ENCODE data around the gene PI4K2A.
"Not testable (repeated sequence)": the region's sequence is repeated elsewhere in the genome, so short reads cannot be mapped to it uniquely, and the experiment has no call there.

The PI4K2A gene

DNA sequence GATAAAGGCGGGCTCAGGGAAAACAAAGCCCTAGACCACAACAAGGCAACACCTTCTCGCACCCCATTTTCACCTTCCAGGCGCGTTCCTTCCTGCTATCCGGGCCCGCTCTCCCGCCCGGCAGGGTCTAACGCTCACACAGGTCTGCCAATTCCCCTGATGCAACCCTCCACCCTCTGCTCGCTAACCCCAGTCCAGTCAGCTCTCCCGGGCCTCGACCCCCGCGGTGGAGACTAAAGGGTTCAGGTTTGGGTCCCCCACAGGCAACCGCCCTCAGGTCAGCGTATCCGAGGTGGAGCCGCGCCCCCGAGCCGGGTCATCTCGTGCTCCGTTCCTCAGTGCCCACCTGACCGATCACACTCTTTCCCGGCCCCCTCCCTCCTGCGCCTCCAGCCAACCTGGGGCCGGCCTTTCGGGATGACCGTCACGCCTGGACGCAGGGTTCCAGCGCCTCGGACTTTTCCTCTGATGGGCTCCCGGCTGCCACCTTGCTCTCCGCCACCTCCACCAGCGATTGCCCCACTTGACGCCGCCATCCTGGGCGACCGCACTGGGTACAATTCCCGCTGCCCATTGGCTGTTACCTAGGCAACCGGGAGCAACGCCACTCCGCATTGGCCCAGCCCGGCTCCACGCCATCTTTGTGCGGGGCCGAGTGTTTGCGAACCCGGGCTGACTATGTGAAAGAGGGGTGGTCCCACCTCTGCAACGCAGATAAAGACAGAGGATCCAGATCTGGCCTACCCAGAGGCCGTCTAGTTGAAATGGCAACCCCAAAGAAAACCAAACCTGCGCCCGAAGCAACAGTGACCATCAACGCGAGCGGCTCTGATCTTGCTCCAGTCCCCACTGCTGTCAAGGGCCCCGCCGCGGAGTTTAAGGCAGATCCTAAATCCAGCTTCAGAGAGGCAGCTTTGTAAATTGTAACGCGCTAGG is 7.3 kb upstream of the PI4K2A start, which contains the start of gene MORN4:
MORN4 (minus strand) TSS at position 552 of the 936 bp plus-strand sequence. CDS start 13,847 bp downstream, outside the sequence.
- peak; percentile 88 for DNase-seq

DNA sequence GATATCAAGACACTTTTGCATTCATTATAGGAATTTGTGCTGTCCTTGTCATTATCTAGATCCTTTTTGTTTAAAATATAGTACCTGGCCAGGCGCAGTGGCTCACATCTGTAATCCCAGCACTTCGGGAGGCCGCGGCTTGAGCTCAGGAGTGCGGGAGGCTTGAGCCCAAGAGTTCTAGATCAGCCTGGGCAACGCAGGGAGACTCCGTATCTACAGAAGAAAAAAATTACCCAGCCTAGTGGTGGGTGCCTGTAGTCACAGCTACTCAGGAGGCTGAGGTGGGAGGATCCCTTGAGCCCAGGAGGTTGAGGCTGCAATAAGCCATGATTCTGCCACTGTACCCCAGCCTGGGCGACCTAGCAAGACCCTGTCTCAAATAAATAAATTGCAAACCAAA is 6.5 kb upstream of the PI4K2A start:
- no peak for DNase-seq

DNA sequence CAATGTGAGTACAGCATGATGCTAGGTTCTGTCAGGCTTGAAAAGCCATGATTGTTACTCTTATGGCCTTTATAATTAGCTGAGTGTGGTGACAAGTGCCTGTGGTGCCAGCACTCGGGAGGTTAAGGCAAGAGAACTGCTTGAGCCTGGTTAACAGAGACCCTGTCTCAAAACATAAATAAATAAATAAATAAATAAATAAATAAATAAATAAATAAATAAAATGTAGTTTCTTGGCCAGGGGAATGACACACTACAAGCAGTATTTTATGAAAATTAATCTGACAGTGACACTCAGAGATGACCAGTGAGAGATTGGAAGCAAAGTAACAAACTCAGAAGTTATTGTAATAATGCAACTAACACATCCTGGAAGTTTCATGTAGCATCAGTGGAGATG is 4.9 kb upstream of the PI4K2A start:
- DNase-seq = no peak

DNA sequence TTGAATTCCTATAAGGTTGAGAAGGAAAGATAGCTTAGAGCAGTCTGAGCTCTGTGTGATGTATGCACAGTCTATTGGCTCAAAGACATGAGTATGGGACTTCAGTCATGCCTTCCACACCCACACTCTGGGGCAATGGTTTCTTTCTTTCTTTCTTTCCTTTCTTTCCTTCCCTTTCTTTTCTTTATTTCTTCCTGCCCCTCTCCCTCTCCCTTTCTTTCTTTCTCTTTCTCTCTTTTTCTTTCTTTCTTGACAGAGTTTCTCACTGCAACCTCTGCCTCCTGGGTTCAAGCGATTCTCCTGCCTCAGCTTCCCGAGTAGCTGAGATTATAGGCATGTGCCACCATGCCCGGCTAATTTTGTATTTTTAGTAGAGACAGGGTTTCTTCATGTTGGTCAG is 1.4 kb upstream of the PI4K2A start:
- not testable (repeated sequence) for DNase-seq

DNA sequence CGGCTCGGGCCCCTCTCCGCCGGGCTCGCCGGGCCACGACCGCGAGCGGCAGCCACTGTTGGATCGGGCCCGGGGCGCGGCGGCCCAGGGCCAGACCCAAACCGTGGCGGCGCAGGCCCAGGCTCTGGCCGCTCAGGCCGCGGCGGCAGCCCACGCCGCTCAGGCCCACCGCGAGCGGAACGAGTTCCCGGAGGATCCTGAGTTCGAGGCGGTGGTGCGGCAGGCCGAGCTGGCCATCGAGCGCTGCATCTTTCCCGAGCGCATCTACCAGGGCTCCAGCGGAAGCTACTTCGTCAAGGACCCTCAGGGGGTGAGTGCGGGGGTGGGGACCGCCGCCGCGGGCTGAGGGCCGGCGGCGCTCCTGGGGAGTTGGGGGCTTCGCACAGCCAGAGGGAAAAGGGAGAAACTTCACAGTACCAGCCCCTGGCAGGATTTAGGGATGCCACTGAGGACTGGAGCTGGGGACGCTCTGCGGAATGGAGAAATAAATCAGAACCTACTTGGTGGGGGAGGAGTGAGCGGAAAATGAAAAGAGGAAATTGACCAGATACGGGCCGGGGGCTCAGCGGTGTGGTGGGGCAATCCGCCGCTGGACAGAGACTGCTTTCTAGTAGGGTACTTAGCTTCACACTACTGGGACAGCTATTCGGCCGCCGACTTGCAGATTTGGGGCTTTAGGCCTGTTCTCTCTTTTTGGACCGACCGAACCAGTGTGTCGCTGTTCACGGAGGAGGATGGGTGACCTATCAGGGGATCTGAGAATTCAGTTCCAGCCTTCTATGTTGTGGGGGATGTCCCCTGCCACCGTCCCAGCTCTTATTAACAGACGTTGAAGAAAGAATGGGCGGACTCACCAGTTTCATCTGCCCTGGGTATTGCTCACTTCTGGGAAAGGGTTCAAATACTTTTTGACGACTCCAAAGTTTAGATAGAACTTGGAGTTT is 669 bp downstream of the PI4K2A start:
- peak; percentile 22 for DNase-seq

DNA sequence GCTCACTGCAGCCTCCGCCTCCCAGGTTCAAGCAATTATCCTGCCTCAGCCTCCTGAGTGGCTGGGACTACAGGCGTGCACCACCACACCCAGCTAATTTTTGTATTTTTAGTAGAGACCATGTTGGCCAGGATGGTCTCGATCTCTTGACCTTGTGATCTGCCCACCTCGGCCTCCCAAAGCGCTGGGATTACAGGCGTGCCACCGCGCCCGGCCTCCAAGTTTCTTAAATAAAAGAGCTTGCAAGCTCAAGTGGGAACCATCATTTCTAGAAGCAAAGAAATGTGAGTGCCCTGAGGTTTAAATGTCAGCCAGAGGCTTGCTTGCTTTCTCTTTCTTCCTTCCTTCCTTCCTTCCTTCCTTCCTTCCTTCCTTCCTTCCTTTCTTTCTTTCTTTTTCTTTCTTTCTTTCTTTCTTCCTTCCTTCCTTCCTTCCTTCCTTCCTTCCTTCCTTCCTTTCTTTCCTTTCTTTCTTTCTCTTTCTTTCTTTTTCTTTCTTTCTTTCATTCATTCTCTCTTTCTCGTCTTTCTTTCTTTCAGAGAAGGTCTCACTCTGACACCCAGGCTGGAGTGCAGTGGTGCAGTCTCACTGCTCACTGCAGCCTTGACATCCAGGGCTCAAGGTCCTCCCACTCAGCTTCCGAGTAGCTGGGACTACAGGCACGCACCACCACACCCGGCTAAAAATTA is 2.1 kb downstream of the PI4K2A start:
- not testable (repeated sequence) for DNase-seq

DNA sequence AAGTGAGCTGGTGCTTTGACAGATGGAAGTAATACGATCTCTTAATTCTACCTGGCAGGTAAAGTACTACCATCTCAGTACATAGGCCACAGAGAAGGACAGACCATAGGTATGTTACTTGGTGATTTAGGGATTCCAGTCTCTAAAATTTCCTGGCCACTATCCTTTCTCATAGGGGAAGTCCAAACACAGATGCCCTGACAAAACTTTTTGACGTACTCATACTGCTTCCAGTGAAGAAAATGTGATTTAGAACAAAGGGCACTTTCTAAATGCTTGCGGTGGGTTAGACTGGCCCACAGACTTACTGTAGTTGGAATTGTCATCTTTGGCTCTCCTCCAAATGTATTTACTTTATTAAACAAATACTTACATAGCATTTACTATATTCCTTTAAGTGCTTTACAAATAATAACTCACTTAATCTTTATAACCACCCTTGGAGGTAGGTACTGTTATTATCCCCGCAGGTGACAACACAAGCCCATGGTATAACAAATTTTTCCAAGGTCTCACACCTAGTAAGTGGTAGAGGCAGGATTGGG is 3.0 kb downstream of the PI4K2A start:
- no peak for DNase-seq

DNA sequence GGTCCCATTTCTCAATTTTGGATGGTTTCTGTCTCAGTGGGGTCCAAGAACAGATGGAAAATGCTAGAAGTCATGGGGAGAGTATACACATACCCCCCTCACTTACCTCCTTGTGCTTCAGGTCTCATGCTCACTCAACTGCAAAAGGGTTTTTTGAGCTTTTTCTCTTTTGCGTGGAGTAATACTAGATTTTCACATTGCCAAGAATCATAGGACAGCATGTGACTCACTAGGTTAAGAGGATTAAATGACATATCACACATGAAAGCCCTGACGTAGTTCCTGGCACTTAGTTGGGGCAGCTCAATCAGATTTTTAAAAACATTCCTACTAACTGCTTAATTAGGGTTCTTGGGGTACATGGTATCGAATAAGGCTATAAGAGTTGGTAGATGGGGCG is 4.5 kb downstream of the PI4K2A start:
- DNase-seq = no peak

DNA sequence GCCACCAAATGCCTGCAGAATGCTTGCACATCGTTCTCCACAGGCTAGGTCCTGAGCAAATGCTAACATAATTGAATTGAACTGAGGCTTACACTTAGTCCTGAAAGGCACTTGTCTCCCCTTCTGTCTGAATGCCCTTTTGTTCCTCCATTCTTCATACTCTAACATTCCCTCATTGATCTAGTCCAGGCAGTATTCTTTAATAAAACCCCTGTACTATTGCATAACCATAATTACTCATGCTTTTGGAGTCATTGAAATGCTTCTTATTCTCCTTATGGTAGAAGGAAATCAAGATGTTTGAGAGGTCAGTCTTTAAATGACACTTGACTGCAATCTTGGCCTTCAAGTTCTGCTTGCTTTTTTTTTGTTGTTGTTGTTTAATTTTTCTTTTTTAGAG is 7.1 kb downstream of the PI4K2A start:
- no peak for DNase-seq

DNA sequence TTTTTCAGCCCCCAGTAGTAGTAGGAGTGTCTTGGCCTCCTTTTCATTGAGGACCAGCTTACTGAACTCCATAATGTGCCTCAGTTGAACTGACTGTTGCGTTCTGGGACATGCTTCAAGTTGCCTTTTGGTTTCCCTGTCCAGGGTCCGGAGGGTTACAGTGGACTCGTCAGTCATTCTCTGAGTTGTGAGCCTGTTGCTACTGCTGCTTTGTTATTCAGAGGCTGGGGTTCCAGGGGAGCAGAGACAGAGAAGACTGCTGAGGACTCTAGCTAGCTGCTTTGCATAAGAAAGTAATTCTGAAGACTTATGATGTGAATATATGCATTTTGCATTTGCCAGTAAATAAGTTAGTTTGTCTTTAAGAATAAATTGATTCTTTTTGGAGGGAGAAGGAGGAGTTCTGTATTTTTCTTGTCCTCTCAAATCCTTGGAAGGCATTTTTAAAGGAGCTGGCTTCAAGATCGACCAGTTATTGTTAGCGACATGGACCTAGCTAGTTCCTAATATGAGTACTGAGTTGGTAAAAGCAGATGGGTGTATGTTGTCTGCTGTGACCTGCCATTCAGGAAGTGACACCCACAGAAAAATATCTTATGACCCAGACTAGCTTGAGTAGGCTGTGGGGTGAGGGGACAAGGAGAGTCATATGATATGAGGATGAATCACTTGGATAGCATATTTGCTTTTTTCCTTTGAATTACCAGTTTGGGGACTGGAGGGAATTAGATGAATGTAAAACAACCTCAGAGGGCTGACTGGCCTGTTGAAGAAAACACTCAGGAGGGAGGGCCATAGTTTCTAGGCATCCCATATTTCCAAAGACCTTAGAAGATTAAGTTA is 8.3 kb downstream of the PI4K2A start:
- DNase-seq = peak; percentile 19

DNA sequence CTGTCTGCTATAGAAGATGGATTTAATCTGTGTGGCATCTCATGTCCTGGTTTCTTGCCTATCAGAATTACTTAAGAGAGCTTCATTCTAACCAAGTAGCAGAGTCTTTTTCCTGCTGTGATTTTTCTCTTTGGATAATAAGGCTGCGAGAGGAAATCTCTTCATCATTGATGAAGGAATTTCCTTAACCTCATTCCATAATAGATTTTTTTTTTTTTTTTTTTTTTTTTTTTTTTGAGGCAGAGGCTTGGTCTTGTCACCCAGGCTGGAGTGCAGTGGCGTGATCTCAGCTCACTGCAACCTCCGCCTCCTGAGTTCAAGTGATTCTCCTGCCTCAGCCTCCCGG is 8.9 kb downstream of the PI4K2A start:
- not testable (repeated sequence) for DNase-seq

DNA sequence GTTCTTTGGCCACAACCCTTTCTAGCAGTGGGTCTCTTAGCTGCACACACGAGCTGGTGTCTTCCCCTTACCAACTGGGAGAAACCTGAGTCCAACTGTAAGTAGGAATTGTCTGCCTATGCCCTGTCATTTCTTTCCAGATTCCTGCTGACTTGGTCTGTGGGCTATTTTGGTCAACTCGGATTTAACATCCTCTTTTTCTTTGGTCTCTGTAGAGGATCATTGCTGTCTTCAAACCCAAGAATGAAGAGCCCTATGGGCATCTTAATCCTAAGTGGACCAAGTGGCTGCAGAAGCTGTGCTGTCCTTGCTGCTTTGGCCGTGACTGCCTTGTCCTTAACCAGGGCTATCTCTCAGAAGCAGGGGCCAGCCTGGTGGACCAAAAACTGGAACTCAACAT is 10.3 kb downstream of the PI4K2A start:
- no peak for DNase-seq

DNA sequence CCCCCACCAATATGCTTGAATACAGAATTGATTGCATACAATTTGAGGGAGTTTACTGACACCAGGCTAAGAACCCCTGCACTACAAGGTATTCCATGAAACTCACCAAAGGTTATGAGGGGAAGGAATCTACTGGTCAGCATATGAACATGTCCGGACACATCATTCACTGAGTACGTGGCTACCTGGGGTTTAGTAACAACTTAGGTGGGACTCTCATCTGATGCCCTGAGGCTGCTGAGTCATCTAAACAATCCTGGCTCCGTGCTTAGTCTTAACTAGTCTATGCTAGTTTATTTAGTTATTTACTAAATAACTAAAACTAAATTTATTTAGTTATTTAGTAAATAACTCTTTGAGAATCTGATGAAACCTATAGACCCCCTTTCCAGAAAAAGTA is 11.3 kb downstream of the PI4K2A start:
- no peak for DNase-seq

DNA sequence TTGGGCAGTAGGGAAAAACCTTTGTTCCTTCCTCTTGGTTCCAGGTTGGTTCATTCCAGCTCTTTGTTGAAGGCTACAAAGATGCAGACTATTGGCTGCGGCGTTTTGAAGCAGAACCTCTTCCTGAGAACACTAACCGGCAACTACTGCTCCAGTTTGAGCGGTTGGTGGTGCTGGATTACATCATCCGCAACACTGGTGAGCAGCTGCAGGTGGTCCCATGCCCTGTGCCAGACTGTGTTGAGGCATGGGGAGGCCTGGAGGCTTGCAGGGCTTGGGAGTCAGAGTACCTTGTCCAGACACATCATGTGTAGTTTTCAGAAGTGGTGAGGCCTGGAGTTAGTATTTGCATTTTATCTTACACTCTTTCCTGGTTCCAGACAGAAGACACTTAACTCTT is 16.3 kb downstream of the PI4K2A start:
- DNase-seq = no peak

DNA sequence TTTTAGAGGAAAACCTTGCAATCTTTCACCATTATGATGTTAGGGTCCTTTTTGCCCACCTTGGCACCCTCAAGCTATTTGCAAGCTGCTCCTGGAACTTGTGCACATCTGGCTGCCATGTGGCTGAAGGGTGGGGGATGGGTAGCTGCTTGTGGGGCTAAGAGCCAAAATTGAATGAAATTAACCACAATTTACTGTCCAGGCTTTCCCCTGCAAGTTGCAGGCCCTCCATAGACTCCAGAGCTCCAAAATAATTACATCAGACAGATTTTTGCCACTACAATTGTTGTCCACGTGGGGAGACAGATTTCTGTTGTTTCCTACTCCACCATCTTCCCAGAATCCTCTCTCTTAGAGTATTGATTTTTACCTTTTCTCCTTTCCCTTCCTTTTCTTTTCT is 19.1 kb downstream of the PI4K2A start:
- DNase-seq = no peak

DNA sequence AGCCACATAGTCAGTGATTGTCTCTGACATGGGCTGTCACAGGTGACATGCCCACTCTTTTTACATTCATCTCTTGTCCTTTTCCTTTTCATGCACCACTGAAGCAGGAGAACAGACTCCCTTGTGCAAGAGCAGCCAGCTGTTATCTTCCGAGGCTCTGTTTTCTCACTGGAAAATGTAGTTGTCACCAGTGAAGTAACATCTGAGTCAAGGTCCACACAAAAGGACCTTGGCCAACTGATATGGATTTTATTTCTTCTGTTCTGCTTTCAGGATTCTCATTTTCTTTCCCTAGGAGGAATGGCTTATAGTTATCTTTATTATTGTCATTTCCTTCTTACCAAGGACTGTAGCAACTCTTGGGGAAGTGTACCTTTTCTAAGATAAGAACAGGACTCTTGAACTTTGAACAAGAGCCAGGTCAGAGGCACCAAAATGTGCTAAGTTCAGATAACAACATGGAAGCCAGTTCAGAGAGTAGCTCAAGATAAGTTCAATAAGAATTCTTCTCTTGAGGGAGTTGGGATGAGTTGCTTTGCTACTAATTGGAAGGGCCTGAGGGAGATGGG is 23.9 kb downstream of the PI4K2A start:
- no peak for DNase-seq

DNA sequence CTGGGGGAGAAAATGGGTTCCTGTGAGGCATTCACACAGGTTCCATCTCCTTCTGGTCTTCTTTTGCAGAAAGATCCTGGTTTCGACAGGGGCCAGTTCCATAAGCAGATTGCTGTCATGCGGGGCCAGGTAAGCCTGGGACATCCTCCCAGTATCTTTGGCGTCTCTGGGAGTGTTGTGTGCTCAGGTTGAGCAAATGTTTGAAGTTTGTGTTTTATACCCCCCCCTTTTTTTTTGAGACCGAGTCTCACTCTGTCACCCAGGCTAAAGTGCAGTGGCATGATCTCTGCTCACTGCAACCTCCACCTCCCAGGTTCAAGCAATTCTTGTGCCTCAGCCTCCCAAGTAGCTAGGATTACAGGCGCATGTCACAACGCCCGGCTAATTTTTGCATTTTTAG is 26.5 kb downstream of the PI4K2A start:
- DNase-seq = no peak

DNA sequence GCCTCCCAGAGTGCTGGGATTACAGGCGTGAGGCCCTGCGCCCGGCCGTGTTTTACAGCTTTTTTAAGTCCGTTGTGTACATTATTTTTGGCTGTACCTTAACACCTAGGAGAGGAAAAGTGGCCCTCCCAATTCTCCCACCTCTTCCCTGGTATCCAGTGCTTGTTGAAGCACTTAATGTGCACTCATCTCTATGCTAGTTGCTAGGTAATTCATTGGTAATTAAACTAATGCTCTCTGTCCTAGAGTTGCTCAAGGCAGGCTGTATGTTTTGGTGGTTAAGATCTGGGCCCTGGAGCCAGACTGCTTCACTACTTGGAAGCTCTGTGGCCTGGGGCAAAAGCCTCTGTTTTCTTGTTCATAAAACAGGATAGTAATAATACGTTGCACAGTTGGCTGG is 27.0 kb downstream of the PI4K2A start:
- DNase-seq = no peak

DNA sequence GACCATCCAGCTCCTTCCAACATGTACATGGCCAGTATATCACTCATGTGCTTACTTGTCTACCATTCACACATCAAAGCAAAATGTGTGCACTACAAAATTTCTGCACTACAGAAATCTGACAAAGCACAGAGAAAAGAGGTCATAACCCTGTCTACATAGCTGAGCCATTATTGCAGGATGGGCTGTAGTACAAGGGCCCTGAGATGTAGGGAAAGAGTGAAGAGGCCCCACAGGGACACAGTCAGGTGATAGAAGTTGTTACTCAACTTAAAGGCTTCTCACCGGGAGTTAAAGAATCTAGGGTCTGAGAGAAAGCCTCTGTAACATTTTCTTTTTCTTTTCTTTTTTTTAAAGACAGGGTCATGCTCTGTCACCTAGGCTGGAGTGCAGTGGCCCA is 29.1 kb downstream of the PI4K2A start:
- no peak for DNase-seq

DNA sequence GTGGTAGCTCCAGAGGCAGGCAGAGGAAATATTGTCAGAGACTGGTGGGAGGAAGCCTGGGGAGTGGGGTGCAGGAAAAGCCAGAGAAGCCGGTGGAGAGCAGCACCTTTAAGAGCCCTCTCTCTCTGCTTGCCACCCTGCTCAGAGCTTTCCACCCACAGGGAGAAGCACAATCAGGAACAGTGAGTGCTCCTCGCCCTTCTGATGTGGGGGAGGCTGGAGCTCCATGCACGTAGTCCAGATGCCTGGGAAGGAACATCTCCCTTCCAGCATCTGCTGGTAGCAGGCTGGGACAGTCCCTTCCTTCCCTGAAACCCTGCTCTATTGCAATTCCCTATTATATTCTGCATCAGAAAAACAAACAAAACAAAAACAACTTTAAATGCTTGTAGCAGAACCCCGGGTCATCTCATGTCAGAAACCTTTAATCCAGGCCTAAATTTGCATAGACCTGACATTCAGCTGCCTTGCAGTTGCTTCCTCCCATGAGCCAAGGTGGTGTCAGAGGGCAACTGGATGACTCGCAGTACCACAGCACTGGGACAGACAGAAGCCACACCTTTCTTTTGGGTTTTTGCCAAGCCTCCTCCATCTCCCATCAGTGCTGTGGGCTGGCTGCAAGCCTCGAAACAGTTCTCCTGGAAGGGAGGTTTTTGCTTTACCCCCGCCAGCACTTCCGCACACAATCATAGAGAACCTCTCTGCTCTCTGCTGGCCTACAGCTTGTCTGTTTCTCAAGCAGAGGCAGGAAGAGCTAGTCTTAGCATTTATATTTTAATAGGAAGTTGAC is 33.5 kb downstream of the PI4K2A start:
- DNase-seq = no peak

DNA sequence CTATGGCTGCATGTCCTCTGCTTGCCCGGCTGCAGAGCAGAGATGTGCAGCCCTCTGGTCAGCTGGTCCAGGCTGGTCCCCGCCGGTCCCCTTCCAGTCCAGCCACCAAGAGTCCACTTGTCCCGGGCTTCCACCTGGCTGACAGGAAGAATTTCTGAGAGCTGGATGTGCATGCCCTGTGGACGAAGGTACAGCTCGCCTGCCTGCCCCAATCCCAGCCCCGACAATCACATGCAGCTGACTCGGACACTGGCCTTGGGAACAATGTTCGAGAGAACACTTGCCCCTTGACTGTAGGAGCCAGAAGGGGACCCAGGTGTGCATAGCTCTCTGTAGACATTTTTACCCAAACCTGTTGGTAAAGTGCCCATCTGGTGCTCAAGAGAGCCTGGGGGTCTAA is 34.8 kb downstream of the PI4K2A start:
- DNase-seq = no peak

Data from activated CD8-positive, alpha-beta memory T cell treated with anti-CD3 and anti-CD28 coated beads, Interleukin-2, amount 50 U/mL, for 4 hours (primary cell).